H9 (cell line): ENCODE data around the gene PDE2A. TPM values are rescaled to one million over a fixed set of nuclear protein-coding genes. Genes with fewer than 3 reads are reported as not detected.

Source experiments
- DNase-seq: peaks from one replicate; pipeline ENCODE4 v3.0.0-alpha.2; 2017
- H2AFZ ChIP-seq: one replicate; pipeline ENCODE4 v1.6.1; 2013; ENCODE audit warnings: mild to moderate bottlenecking, low read length, control low read depth, moderate library complexity
- H2AK5ac ChIP-seq: 2 replicates; pipeline ENCODE4 v1.6.1; 2013; ENCODE audit warnings: low read length, control low read depth, mixed read lengths; ENCODE audit not compliant: insufficient read length
- H2BK120ac ChIP-seq: one replicate; pipeline ENCODE4 v1.6.1; 2013; ENCODE audit warnings: low read depth, mild to moderate bottlenecking, low read length, control low read depth, inconsistent platforms; ENCODE audit not compliant: poor library complexity, severe bottlenecking
- H2BK12ac ChIP-seq: 2 replicates; pipeline ENCODE4 v1.6.1; 2013; ENCODE audit warnings: low read length, control low read depth, mixed read lengths, low read depth; ENCODE audit not compliant: insufficient read length
- H2BK15ac ChIP-seq: 2 replicates; pipeline ENCODE4 v1.6.1; 2013; ENCODE audit warnings: low read depth, low read length, control low read depth
- H2BK20ac ChIP-seq: one replicate; pipeline ENCODE4 v1.6.1; 2013; ENCODE audit warnings: low read depth, mild to moderate bottlenecking, low read length, control low read depth, inconsistent platforms; ENCODE audit not compliant: poor library complexity, severe bottlenecking
- H2BK5ac ChIP-seq: 2 replicates; pipeline ENCODE4 v1.6.1; 2013; ENCODE audit warnings: low read length, control low read depth, mixed read lengths; ENCODE audit not compliant: insufficient read length
- H3K14ac ChIP-seq: 2 replicates; pipeline ENCODE4 v1.6.1; 2013; ENCODE audit warnings: low read length, control low read depth; ENCODE audit not compliant: insufficient read depth
- H3K18ac ChIP-seq: 2 replicates; pipeline ENCODE4 v1.6.1; 2013; ENCODE audit warnings: low read depth, mild to moderate bottlenecking, mixed read lengths, low read length, control low read depth; ENCODE audit not compliant: insufficient read length
- H3K23ac ChIP-seq: 2 replicates; pipeline ENCODE4 v1.6.1; 2013; ENCODE audit warnings: low read length, control low read depth, mixed read lengths, low read depth; ENCODE audit not compliant: insufficient read length
- H3K23me2 ChIP-seq: 2 replicates; pipeline ENCODE4 v1.6.1; 2013; ENCODE audit warnings: low read depth, mild to moderate bottlenecking, mixed read lengths, low read length, control low read depth; ENCODE audit not compliant: insufficient read length, poor library complexity, severe bottlenecking
- H3K27ac ChIP-seq: 2 replicates; pipeline ENCODE4 v1.5.1; 2013; ENCODE audit warnings: low read length, control low read depth, mixed read lengths, low read depth; ENCODE audit not compliant: insufficient read length
- H3K27me3 ChIP-seq: 2 replicates; pipeline ENCODE4 v1.6.1; 2013; ENCODE audit warnings: low read length, control low read depth, inconsistent platforms; ENCODE audit not compliant: insufficient read depth
- H3K4ac ChIP-seq: 2 replicates; pipeline ENCODE4 v1.6.1; 2013; ENCODE audit warnings: low read depth, mild to moderate bottlenecking, control low read depth, inconsistent platforms, low read length, moderate library complexity
- H3K4me1 ChIP-seq: 2 replicates; pipeline ENCODE4 v1.6.1; 2013; ENCODE audit warnings: low read length, control low read depth, inconsistent platforms; ENCODE audit not compliant: insufficient read depth
- H3K4me2 ChIP-seq: 2 replicates; pipeline ENCODE4 v1.6.1; 2013; ENCODE audit warnings: low read length, control low read depth, mixed read lengths; ENCODE audit not compliant: insufficient read length, insufficient read depth
- H3K56ac ChIP-seq: 2 replicates; pipeline ENCODE4 v1.6.1; 2013; ENCODE audit warnings: low read depth, mild to moderate bottlenecking, mixed read lengths, low read length, control low read depth; ENCODE audit not compliant: insufficient read length
- H3K79me1 ChIP-seq: 2 replicates; pipeline ENCODE4 v1.6.1; 2013; ENCODE audit warnings: low read depth, mild to moderate bottlenecking, moderate library complexity, low read length, control low read depth, inconsistent platforms; ENCODE audit not compliant: insufficient read depth, poor library complexity, severe bottlenecking
- H3K79me2 ChIP-seq: 2 replicates; pipeline ENCODE4 v1.6.1; 2013; ENCODE audit warnings: low read length, control low read depth, inconsistent platforms; ENCODE audit not compliant: insufficient read depth
- H3K9ac ChIP-seq: 2 replicates; pipeline ENCODE4 v1.6.1; 2013; ENCODE audit warnings: low read length, control low read depth, mixed read lengths; ENCODE audit not compliant: insufficient read length; ENCODE audit errors: extremely low read depth
- H3K9me3 ChIP-seq: one replicate; pipeline ENCODE4 v1.6.1; 2013; ENCODE audit warnings: low read depth, low read length, inconsistent platforms; ENCODE audit not compliant: control insufficient read depth
- H3T11ph ChIP-seq: one replicate; pipeline ENCODE4 v1.6.1; 2013; ENCODE audit warnings: mild to moderate bottlenecking, low read length, control low read depth, inconsistent platforms
- H4K20me1 ChIP-seq: one replicate; pipeline ENCODE4 v1.6.1; 2013; ENCODE audit not compliant: control insufficient read depth, insufficient read length, insufficient read depth
- H4K5ac ChIP-seq: 2 replicates; pipeline ENCODE4 v1.6.1; 2013; ENCODE audit warnings: low read depth, mild to moderate bottlenecking, mixed read lengths, low read length, control low read depth; ENCODE audit not compliant: insufficient read length
- H4K8ac ChIP-seq: replicated peaks from 2 replicates; pipeline ENCODE4 v1.6.1; 2013; ENCODE audit warnings: low read length, control low read depth, mixed read lengths, low read depth; ENCODE audit not compliant: insufficient read length
- H4K91ac ChIP-seq: 2 replicates; pipeline ENCODE4 v1.6.1; 2013; ENCODE audit warnings: low read depth, mild to moderate bottlenecking, moderate library complexity, mixed read lengths, low read length, control low read depth; ENCODE audit not compliant: insufficient read length
- H3K27ac Mint-ChIP-seq, 3 experiments: 2 replicates in 2 of 3; 3 replicates in 1 of 3; pipeline ENCODE4 v1.8.0; 2020 to 2021; ENCODE audit warnings: mixed read lengths in 3 of 3, mild to moderate bottlenecking in 1 of 3, moderate library complexity in 1 of 3
- H3K27me3 Mint-ChIP-seq: 2 replicates; pipeline ENCODE4 v1.8.0; 2021; ENCODE audit warnings: low read depth, mild to moderate bottlenecking, moderate library complexity, mixed read lengths
- H3K36me3 Mint-ChIP-seq, 3 experiments: 2 replicates in 2 of 3; 3 replicates in 1 of 3; pipeline ENCODE4 v1.8.0; 2020 to 2021; ENCODE audit warnings: low read depth in 3 of 3, mixed read lengths in 3 of 3; ENCODE audit not compliant: insufficient read depth in 1 of 3
- H3K4me1 Mint-ChIP-seq, 2 experiments: 2 replicates each; pipeline ENCODE4 v1.8.0; 2020; ENCODE audit warnings: mixed read lengths in 2 of 2
- H3K4me3 Mint-ChIP-seq, 2 experiments: 2 replicates in 1 of 2; 3 replicates in 1 of 2; pipeline ENCODE4 v1.8.0; 2020 to 2021; ENCODE audit warnings: mild to moderate bottlenecking in 2 of 2, mixed read lengths in 2 of 2, moderate library complexity in 1 of 2
- H3K9me3 Mint-ChIP-seq, 2 experiments: 2 replicates in 1 of 2; 3 replicates in 1 of 2; pipeline ENCODE4 v1.8.0; 2020; ENCODE audit warnings: mild to moderate bottlenecking in 2 of 2, mixed read lengths in 2 of 2, moderate library complexity in 1 of 2
- CTCF ChIP-seq: fragments of 200-600 bp; sonication (generic); conservative IDR thresholded peaks from 3 replicates; pipeline ENCODE4 v1.8.0; 2021; ENCODE audit warnings: antibody characterized with exemption, mild to moderate bottlenecking
- WGBS: extraction: QIAGEN DNeasy Blood & Tissue Kit; methylation state at CpG from one replicate; pipeline ENCODE4 v1.1.7; 2013; ENCODE audit warnings: missing lambda C conversion rate, low lambda C conversion rate, mixed read lengths; ENCODE audit not compliant: insufficient read length; ENCODE audit errors: extremely low coverage; 5-methylcytosine and 5-hydroxymethylcytosine counted together
- total RNA-seq: library from RNA; stranded (reverse); gene quantifications from 2 replicates; pipeline ENCODE4 v1.2.1, GENCODE V29; 2021

Gene PDE2A
- total RNA-seq, 1 experiment from 2014 or later, result 3.4 TPM

- Histone ChIP-seq H3K56ac (no peak overlapping the region), H4K20me1 (no peaks in the 10 kb centered on the region), H3K9ac (no peak overlapping the region), H2BK20ac (no peak overlapping the region), H2BK120ac (no peak overlapping the region), H3K9me3 (no peaks in the 10 kb centered on the region), H2BK5ac (no peak overlapping the region), H3K79me2 (no peaks in the 10 kb centered on the region), H2BK12ac (no peak overlapping the region), H3K23me2 (no peaks in the 10 kb centered on the region), H3T11ph (no peak overlapping the region), H2AK5ac (no peak overlapping the region), H3K27me3 (no peaks in the 10 kb centered on the region), H2AFZ (no peak overlapping the region), H4K91ac (no peak overlapping the region), H3K18ac (no peak overlapping the region), H3K4me1 (no peaks in the 10 kb centered on the region), H3K23ac (no peak overlapping the region), H3K14ac (no peak overlapping the region), H3K27ac (no peak overlapping the region), H4K8ac (no peak overlapping the region), H3K4ac (no peak overlapping the region), H3K4me2 (no peak overlapping the region), H3K79me1 (no peaks in the 10 kb centered on the region), H2BK15ac (no peak overlapping the region), H4K5ac (no peak overlapping the region)
- no peak for DNase-seq
- peak overlapping the region in 1 of 3 experiments; percentile 30; a peak in 1 of 7 replicates for H3K27ac Mint-ChIP-seq
- TF ChIP-seq CTCF, result no peak
- no CpG with 5 or more reads among the region's 7 CpGs for WGBS
- H3K4me3 Mint-ChIP-seq, result no peak overlapping the region; a peak in 1 of 5 replicates
- H3K4me1 Mint-ChIP-seq, result peaks cover 5 to 23% of the 10 kb centered on the region in 2 experiments
- H3K27me3 Mint-ChIP-seq, result peaks cover 27% of the 10 kb centered on the region
- H3K36me3 Mint-ChIP-seq, result no peaks in the 10 kb centered on the region; a peak in 1 of 7 replicates
- no peaks in the 10 kb centered on the region for H3K9me3 Mint-ChIP-seq
Observed at GRCh38 chr11:72627594-72628281, 46.5 kb downstream of the PDE2A start.
